Nephron (organoid): ENCODE results near the gene CNTNAP5.

Source experiments
- H3K27ac Mint-ChIP-seq, 3 experiments: 2 replicates each; pipeline ENCODE4 v1.8.0; 2020; ENCODE audit warnings: mixed read lengths in 3 of 3, mild to moderate bottlenecking in 2 of 3, moderate library complexity in 1 of 3
- H3K27me3 Mint-ChIP-seq: 2 replicates; pipeline ENCODE4 v1.8.0; 2021; ENCODE audit warnings: low read depth, mild to moderate bottlenecking, moderate library complexity, mixed read lengths
- H3K36me3 Mint-ChIP-seq: 2 replicates; pipeline ENCODE4 v1.8.0; 2020; ENCODE audit warnings: low read depth, mixed read lengths
- H3K4me1 Mint-ChIP-seq: 2 replicates; pipeline ENCODE4 v1.8.0; 2020; ENCODE audit warnings: mixed read lengths
- H3K4me3 Mint-ChIP-seq, 3 experiments: 2 replicates each; pipeline ENCODE4 v1.8.0; 2020; ENCODE audit warnings: mild to moderate bottlenecking in 3 of 3, mixed read lengths in 3 of 3, moderate library complexity in 2 of 3
- H3K9me3 Mint-ChIP-seq: 2 replicates; pipeline ENCODE4 v1.8.0; 2020; ENCODE audit warnings: mixed read lengths
- CTCF ChIP-seq, 3 experiments: fragments of 200-600 bp; sonication (generic); IDR thresholded peaks; one replicate each; pipeline ENCODE4 v1.5.0; 2021; ENCODE audit warnings: antibody characterized with exemption in 3 of 3; ENCODE audit not compliant: unreplicated experiment in 3 of 3

CNTNAP5 gene

DNA sequence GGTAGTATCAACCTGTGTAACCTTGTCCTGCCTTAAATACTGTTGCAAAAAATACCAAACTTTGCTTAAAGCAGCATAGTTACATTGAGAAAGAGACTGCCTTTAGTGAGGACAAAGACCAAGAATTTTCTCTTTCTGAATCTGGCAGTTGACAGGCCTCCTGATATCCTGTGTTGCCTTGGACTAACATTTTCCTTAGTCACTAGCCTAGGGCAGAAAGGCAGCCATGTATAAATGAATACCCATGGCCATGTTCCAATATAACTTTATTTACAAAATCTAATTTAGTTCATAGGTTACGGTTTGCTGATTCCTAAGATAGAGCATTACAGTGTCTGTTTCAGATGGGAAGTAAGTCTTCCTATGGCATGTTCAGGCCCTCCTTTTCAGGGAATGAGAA, 895.4 kb downstream of the CNTNAP5 start:
- TF ChIP-seq CTCF (IDR thresholded peaks at IDR 0.05; ENCODE audit: unreplicated experiment in 3 of 3) = no peak
- H3K27ac Mint-ChIP-seq = no peak overlapping the region
- H3K4me1 Mint-ChIP-seq = no peaks in the 10 kb centered on the region
- H3K36me3 Mint-ChIP-seq = no peaks in the 10 kb centered on the region
- H3K27me3 Mint-ChIP-seq = no peaks in the 10 kb centered on the region
- H3K9me3 Mint-ChIP-seq = no peaks in the 10 kb centered on the region
- no peak overlapping the region for H3K4me3 Mint-ChIP-seq

DNA sequence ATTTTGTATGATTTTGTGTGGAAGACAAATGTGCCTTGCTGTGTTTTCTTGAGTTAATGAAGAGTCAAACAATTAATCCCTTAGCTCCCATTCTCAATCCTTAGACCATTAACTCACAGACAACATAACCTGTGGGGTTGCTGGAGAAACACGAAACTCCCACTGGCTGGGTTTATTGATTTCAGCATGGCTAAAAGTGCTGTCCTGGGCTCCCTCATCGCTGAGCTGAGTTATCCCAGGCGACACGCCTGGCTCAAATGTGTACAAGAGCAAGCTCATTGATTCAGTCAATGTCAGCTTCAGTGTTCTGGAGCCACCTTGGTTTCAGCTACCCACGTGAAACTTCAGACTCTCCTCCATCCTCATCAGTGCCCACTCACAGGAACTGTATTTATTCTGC, 896.1 kb downstream of the CNTNAP5 start:
- no peaks in the 10 kb centered on the region for H3K4me1 Mint-ChIP-seq
- no peak overlapping the region for H3K4me3 Mint-ChIP-seq
- no peaks in the 10 kb centered on the region for H3K36me3 Mint-ChIP-seq
- no peaks in the 10 kb centered on the region for H3K27me3 Mint-ChIP-seq
- no peaks in the 10 kb centered on the region for H3K9me3 Mint-ChIP-seq
- TF ChIP-seq CTCF (IDR thresholded peaks at IDR 0.05; ENCODE audit: unreplicated experiment in 3 of 3) = no peak
- H3K27ac Mint-ChIP-seq = no peak overlapping the region

GRCh38 chr2:124923097-124923496, 898.0 kb downstream of the CNTNAP5 start:
- Mint-ChIP-seq H3K4me1 (no peaks in the 10 kb centered on the region), H3K36me3 (no peaks in the 10 kb centered on the region), H3K27ac (no peak overlapping the region), H3K27me3 (no peaks in the 10 kb centered on the region), H3K9me3 (no peaks in the 10 kb centered on the region), H3K4me3 (no peak overlapping the region)
- no peak for TF ChIP-seq CTCF (IDR thresholded peaks at IDR 0.05; ENCODE audit: unreplicated experiment in 3 of 3)

GRCh38 chr2:124933883-124934282, 908.8 kb downstream of the CNTNAP5 start:
- no peak for TF ChIP-seq CTCF (IDR thresholded peaks at IDR 0.05; ENCODE audit: unreplicated experiment in 3 of 3)
- Mint-ChIP-seq H3K27ac (no peak overlapping the region), H3K4me3 (no peak overlapping the region), H3K27me3 (no peaks in the 10 kb centered on the region), H3K36me3 (no peaks in the 10 kb centered on the region), H3K9me3 (no peaks in the 10 kb centered on the region), H3K4me1 (no peaks in the 10 kb centered on the region)

DNA sequence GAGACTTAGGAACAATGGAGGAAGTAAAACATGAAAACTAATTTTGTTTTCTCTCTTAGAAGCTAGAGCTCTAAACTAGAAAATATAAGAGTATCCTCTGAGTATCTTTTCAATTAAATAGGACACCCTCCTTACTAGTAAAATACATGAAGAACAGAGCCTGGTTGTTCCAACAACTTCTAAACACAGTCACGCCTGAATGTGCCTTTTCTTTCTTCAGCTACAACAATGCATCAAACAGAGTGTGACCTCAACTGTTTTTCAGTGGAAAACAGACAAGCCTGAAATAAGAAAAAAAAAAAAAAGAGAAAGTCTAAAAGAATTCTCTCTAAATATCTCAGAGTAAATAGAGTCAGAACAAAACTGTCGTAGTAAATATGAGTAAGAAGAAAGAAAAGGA, 928.8 kb downstream of the CNTNAP5 start:
- Mint-ChIP-seq H3K4me3 (no peak overlapping the region), H3K27ac (no peak overlapping the region), H3K27me3 (no peaks in the 10 kb centered on the region), H3K36me3 (no peaks in the 10 kb centered on the region), H3K4me1 (no peaks in the 10 kb centered on the region), H3K9me3 (no peaks in the 10 kb centered on the region)
- TF ChIP-seq CTCF (IDR thresholded peaks at IDR 0.05; ENCODE audit: unreplicated experiment in 3 of 3) = no peak

DNA sequence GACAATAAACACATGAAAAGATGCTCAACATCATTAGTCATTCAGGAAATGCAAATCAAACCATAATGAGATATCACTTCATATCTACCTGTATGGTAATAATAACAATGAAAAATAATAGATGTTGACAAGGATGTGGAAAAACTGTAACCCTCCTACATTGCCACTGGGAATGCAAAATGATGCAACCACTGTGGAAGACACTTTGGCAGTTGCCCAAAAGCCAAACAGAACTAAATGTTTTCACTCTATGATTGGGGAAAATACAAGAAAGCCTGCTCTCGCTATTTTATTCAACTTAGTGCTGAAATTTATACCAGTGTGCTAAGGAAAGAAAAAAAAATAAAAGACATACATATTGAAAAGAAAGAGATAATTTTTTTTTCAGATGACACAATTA, 934.5 kb downstream of the CNTNAP5 start:
- H3K27me3 Mint-ChIP-seq = no peaks in the 10 kb centered on the region
- no peak for TF ChIP-seq CTCF (IDR thresholded peaks at IDR 0.05; ENCODE audit: unreplicated experiment in 3 of 3)
- no peaks in the 10 kb centered on the region for H3K9me3 Mint-ChIP-seq
- no peaks in the 10 kb centered on the region for H3K4me1 Mint-ChIP-seq
- H3K4me3 Mint-ChIP-seq = no peak overlapping the region
- H3K36me3 Mint-ChIP-seq = no peaks in the 10 kb centered on the region
- H3K27ac Mint-ChIP-seq = no peak overlapping the region
